GM23338 (cell line): Measurements from ENCODE around the gene GNLY.

ENCODE experiments used
- CREB1 ChIP-seq: fragments of 250-450 bp; sonication (Bioruptor Pico); IDR thresholded peaks from 2 replicates; pipeline ENCODE4 v1.5.0; 2020; ENCODE audit warnings: low read depth, mild to moderate bottlenecking, moderate library complexity
- EZH2 ChIP-seq: fragments of 200-600 bp; sonication (generic); IDR thresholded peaks from one replicate; pipeline ENCODE4 v1.8.0; 2017; ENCODE audit warnings: antibody characterized with exemption, mild to moderate bottlenecking, low read depth; ENCODE audit not compliant: unreplicated experiment
- JUNB ChIP-seq: IDR thresholded peaks from one replicate; pipeline ENCODE4 v1.6.1; 2016; ENCODE audit warnings: antibody characterized with exemption; ENCODE audit not compliant: unreplicated experiment
- POLR2AphosphoS5 ChIP-seq: IDR thresholded peaks from 2 replicates; pipeline ENCODE4 v1.6.1; 2016; ENCODE audit warnings: antibody characterized with exemption, low read depth
- ZNF114 ChIP-seq: fragments of 250-450 bp; sonication (Bioruptor Pico); IDR thresholded peaks from 2 replicates; pipeline ENCODE4 v1.5.0; 2020; ENCODE audit warnings: mild to moderate bottlenecking, moderate library complexity
- ZNF331 ChIP-seq: fragments of 250-450 bp; sonication (Bioruptor Pico); IDR thresholded peaks from 2 replicates; pipeline ENCODE4 v1.5.0; 2020; ENCODE audit warnings: low read depth, mild to moderate bottlenecking, moderate library complexity
- TF ChIP-seq, protein P1 (sequence below): IDR thresholded peaks from one replicate; pipeline ENCODE4 v1.6.1; 2018; ENCODE audit warnings: antibody characterized with exemption; ENCODE audit not compliant: unreplicated experiment
- TF ChIP-seq, protein P2 (sequence below), 2 experiments: fragments of 200-600 bp in 1 of 2; sonication (generic) in 1 of 2; conservative IDR thresholded peaks; 2 replicates each; pipeline versions ENCODE4 v1.5.1 to v1.6.1; 2016 to 2017; ENCODE audit warnings: antibody characterized with exemption in 2 of 2, low read depth in 2 of 2, mild to moderate bottlenecking in 2 of 2, moderate library complexity in 1 of 2
- TF ChIP-seq, protein P3 (sequence below): IDR thresholded peaks from 2 replicates; pipeline ENCODE4 v1.6.1; 2016; ENCODE audit warnings: antibody characterized with exemption

DNA sequence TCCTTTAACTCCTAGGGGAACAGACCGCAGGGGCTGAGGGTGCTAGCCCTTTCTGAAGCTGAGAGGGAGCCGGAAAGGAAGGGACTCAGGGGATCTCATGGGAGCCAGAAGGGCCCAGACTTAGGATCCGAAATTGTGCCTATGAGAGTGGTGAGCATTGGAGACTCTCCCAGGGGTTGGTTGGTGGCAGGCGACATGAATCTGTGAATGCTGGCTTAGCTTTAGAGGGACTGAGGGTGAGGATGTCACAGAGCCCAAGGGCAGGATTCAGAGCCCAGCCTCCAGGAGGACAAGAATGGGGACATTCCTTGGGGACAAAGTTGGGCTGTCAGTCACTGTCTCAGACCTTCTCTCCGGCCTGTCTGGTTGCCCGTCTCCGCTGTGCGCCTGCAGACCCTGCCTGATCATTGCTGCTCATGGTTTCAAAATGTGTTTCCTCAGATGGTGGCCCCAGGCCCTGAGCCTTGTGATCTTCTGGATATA lies 17.5 kb downstream of the GNLY start:
- TF ChIP-seq, protein P1, sequence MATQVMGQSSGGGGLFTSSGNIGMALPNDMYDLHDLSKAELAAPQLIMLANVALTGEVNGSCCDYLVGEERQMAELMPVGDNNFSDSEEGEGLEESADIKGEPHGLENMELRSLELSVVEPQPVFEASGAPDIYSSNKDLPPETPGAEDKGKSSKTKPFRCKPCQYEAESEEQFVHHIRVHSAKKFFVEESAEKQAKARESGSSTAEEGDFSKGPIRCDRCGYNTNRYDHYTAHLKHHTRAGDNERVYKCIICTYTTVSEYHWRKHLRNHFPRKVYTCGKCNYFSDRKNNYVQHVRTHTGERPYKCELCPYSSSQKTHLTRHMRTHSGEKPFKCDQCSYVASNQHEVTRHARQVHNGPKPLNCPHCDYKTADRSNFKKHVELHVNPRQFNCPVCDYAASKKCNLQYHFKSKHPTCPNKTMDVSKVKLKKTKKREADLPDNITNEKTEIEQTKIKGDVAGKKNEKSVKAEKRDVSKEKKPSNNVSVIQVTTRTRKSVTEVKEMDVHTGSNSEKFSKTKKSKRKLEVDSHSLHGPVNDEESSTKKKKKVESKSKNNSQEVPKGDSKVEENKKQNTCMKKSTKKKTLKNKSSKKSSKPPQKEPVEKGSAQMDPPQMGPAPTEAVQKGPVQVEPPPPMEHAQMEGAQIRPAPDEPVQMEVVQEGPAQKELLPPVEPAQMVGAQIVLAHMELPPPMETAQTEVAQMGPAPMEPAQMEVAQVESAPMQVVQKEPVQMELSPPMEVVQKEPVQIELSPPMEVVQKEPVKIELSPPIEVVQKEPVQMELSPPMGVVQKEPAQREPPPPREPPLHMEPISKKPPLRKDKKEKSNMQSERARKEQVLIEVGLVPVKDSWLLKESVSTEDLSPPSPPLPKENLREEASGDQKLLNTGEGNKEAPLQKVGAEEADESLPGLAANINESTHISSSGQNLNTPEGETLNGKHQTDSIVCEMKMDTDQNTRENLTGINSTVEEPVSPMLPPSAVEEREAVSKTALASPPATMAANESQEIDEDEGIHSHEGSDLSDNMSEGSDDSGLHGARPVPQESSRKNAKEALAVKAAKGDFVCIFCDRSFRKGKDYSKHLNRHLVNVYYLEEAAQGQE, result no peak
- TF ChIP-seq CREB1 (CRISPR knock-in tag) (no peak), EZH2 (no peak), ZNF331 (CRISPR knock-in tag) (no peak), JUNB (no peak), POLR2AphosphoS5 (no peak), ZNF114 (CRISPR knock-in tag) (no peak)
- TF ChIP-seq, protein P2, sequence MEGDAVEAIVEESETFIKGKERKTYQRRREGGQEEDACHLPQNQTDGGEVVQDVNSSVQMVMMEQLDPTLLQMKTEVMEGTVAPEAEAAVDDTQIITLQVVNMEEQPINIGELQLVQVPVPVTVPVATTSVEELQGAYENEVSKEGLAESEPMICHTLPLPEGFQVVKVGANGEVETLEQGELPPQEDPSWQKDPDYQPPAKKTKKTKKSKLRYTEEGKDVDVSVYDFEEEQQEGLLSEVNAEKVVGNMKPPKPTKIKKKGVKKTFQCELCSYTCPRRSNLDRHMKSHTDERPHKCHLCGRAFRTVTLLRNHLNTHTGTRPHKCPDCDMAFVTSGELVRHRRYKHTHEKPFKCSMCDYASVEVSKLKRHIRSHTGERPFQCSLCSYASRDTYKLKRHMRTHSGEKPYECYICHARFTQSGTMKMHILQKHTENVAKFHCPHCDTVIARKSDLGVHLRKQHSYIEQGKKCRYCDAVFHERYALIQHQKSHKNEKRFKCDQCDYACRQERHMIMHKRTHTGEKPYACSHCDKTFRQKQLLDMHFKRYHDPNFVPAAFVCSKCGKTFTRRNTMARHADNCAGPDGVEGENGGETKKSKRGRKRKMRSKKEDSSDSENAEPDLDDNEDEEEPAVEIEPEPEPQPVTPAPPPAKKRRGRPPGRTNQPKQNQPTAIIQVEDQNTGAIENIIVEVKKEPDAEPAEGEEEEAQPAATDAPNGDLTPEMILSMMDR (conservative IDR thresholded peaks at IDR 0.05; ENCODE audit: low read depth in 2 of 2), result no peak
- TF ChIP-seq, protein P3, sequence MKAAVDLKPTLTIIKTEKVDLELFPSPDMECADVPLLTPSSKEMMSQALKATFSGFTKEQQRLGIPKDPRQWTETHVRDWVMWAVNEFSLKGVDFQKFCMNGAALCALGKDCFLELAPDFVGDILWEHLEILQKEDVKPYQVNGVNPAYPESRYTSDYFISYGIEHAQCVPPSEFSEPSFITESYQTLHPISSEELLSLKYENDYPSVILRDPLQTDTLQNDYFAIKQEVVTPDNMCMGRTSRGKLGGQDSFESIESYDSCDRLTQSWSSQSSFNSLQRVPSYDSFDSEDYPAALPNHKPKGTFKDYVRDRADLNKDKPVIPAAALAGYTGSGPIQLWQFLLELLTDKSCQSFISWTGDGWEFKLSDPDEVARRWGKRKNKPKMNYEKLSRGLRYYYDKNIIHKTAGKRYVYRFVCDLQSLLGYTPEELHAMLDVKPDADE, result no peak
